Stimulated activated CD4-positive, alpha-beta T cell treated with anti-CD3 and anti-CD28 coated beads, Interleukin-15, amount 100 ng/mL, for 1 hour (primary cell): Measurements from ENCODE around the gene TBXA2R.

Experiments
- DNase-seq, 2 donors: peaks; one replicate each; pipeline ENCODE4 v3.0.0-alpha.2; 2020; ENCODE audit warnings: low read depth in 1 of 2, low spot score in 1 of 2

TBXA2R gene

GRCh38 chr19:3556978-3557460, 49.7 kb downstream of the TBXA2R start:
- peak; percentile 42 to 63 for DNase-seq

GRCh38 chr19:3556423-3556977, 50.2 kb downstream of the TBXA2R start:
- DNase-seq, result no peak

GRCh38 chr19:3555653-3556422, 50.8 kb downstream of the TBXA2R start:
- DNase-seq, result no peak

GRCh38 chr19:3554254-3555083, 52.2 kb downstream of the TBXA2R start:
- DNase-seq, result no peak

- DNase-seq, result no peak
Measured at GRCh38 chr19:3551792-3552095, 54.9 kb downstream of the TBXA2R start.

- no peak for DNase-seq
Measured at GRCh38 chr19:3550947-3551791, 55.5 kb downstream of the TBXA2R start.

- no peak for DNase-seq
Measured at GRCh38 chr19:3549816-3550215, 56.9 kb downstream of the TBXA2R start.

- DNase-seq, result no peak
Measured at GRCh38 chr19:3548606-3549005, 58.1 kb downstream of the TBXA2R start.

- no peak for DNase-seq
Measured at GRCh38 chr19:3547767-3548282, 58.9 kb downstream of the TBXA2R start.

GRCh38 chr19:3547301-3547731, 59.4 kb downstream of the TBXA2R start:
- no peak for DNase-seq

- DNase-seq, result no peak
Measured at GRCh38 chr19:3546119-3546518, 60.6 kb downstream of the TBXA2R start.

- DNase-seq, result no peak
Measured at GRCh38 chr19:3545669-3546034, 61.0 kb downstream of the TBXA2R start.

- peak; percentile 63 to 71 for DNase-seq
Measured at GRCh38 chr19:3544742-3545668, 61.7 kb downstream of the TBXA2R start.
